Measurements from ENCODE around the gene MIAT.

- TF ChIP-seq CTCF (IDR thresholded peaks at IDR 0.05; ENCODE audit: extremely low read depth in 1 of 2, insufficient read depth in 1 of 2, low read depth in 1 of 2, low read length in 2 of 2) (no peak), POLR2A (IDR thresholded peaks at IDR 0.05; ENCODE audit: low read depth, low read length) (no peak), EZH2 (IDR thresholded peaks at IDR 0.05; ENCODE audit: borderline replicate concordance, low read depth, low read length, severe bottlenecking) (no peak)
Measured at GRCh38 chr22:26658161-26658560, 773 bp downstream of the MIAT start.
